HFF-Myc (cell line): ENCODE results near the gene MAP3K5.

Experiments used
- DNase-seq: peaks from one replicate; pipeline ENCODE4 v3.0.0-alpha.2; 2011; ENCODE audit warnings: low read depth; ENCODE audit errors: extremely low read depth
- H3K4me3 ChIP-seq: replicated peaks from 2 replicates; pipeline ENCODE4 v1.5.1; 2011; ENCODE audit warnings: low read depth, mild to moderate bottlenecking, control low read depth, low read length
- CTCF ChIP-seq: IDR thresholded peaks from 2 replicates; pipeline ENCODE4 v1.5.1; 2012; ENCODE audit warnings: mild to moderate bottlenecking, low read depth, low read length, control low read depth; ENCODE audit errors: missing control alignments

Gene MAP3K5

GRCh38 chr6:136614994-136615393 is 177.3 kb downstream of the MAP3K5 start:
- DNase-seq = no peak
- no peak for TF ChIP-seq CTCF

GRCh38 chr6:136614350-136614749 is 177.9 kb downstream of the MAP3K5 start:
- TF ChIP-seq CTCF = no peak
- no peak overlapping the region for H3K4me3 ChIP-seq
- DNase-seq = no peak

More at GRCh38 chr6:136614994-136615393, 177.3 kb downstream of the MAP3K5 start:
- no peak overlapping the region for H3K4me3 ChIP-seq

- no peak overlapping the region for H3K4me3 ChIP-seq
- TF ChIP-seq CTCF = no peak
- no peak for DNase-seq
Observed at GRCh38 chr6:136613477-136613876, 178.8 kb downstream of the MAP3K5 start.

- H3K4me3 ChIP-seq = no peak overlapping the region
- TF ChIP-seq CTCF = no peak
- DNase-seq = no peak
Observed at GRCh38 chr6:136612666-136613389, 179.4 kb downstream of the MAP3K5 start.

- DNase-seq = no peak
- TF ChIP-seq CTCF = no peak
- H3K4me3 ChIP-seq = no peak overlapping the region
Observed at GRCh38 chr6:136611746-136612145, 180.5 kb downstream of the MAP3K5 start.

GRCh38 chr6:136611133-136611532 is 181.1 kb downstream of the MAP3K5 start:
- no peak for DNase-seq
- no peak overlapping the region for H3K4me3 ChIP-seq
- no peak for TF ChIP-seq CTCF
